Measurements from ENCODE around the gene KNDC1.
A peak's percentile ranks its signal among the peaks of the same experiment; 100 is the strongest.
"Not testable (repeated sequence)": the region's sequence is repeated elsewhere in the genome, so short reads cannot be mapped to it uniquely, and the experiment has no call there.

KNDC1 gene

DNA sequence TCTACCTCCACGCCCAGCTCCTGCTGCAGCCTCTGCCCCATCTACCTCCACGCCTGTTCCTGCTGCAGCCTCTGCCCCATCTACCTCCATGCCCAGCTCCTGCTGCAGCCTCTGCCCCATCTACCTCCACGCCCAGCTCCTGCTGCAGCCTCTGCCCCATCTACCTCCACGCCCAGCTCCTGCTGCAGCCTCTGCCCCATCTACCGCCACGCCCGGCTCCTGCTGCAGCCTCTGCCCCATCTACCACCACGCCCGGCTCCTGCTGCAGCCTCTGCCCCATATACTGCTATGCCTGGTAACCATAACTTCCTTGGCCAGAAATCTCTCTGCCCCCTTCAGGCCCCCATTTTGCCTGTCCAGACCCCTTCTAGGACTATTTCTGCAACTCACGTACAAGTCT, 105.0 kb downstream of the KNDC1 start:
- not testable (repeated sequence) for DNase-seq

GRCh38 chr10:133266056-133266795, 106.2 kb downstream of the KNDC1 start:
- no peak for DNase-seq

- no peak for DNase-seq
Measured at GRCh38 chr10:133267293-133267692, 107.3 kb downstream of the KNDC1 start.

- no peak for DNase-seq
Measured at GRCh38 chr10:133267829-133268228, 107.8 kb downstream of the KNDC1 start.

GRCh38 chr10:133268532-133268931, 108.5 kb downstream of the KNDC1 start:
- no peak for DNase-seq

DNA sequence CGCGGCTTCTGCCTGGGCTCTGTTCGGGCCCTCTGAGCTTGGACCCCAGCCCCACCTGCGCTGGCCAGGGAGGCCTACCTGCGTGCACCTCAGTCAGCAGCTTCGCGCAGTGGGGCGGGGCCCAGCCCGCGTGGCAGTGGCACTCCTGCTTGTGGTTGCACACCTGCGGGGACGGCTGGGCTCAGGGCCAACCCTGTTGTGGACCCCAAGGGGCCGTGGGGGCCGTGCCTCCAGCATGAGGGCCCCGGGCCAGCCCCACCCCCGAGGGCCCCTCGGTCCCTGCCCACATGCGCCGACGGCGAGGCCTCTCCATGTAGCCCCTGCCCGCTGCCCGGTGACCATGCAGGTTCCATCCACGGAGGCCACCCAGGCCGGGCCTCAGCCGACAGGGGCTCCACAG, 109.3 kb downstream of the KNDC1 start:
- no peak for DNase-seq

- no peak for DNase-seq
Measured at GRCh38 chr10:133270204-133270603, 110.2 kb downstream of the KNDC1 start.

- DNase-seq = no peak
Measured at GRCh38 chr10:133270773-133271297, 110.8 kb downstream of the KNDC1 start.

- DNase-seq = no peak
Measured at GRCh38 chr10:133271521-133272300, 111.7 kb downstream of the KNDC1 start.

- DNase-seq = no peak
Measured at GRCh38 chr10:133272301-133272963, 112.4 kb downstream of the KNDC1 start.

GRCh38 chr10:133272964-133273420, 113.0 kb downstream of the KNDC1 start:
- DNase-seq = no peak

GRCh38 chr10:133273534-133274143, 113.6 kb downstream of the KNDC1 start:
- DNase-seq = no peak

DNA sequence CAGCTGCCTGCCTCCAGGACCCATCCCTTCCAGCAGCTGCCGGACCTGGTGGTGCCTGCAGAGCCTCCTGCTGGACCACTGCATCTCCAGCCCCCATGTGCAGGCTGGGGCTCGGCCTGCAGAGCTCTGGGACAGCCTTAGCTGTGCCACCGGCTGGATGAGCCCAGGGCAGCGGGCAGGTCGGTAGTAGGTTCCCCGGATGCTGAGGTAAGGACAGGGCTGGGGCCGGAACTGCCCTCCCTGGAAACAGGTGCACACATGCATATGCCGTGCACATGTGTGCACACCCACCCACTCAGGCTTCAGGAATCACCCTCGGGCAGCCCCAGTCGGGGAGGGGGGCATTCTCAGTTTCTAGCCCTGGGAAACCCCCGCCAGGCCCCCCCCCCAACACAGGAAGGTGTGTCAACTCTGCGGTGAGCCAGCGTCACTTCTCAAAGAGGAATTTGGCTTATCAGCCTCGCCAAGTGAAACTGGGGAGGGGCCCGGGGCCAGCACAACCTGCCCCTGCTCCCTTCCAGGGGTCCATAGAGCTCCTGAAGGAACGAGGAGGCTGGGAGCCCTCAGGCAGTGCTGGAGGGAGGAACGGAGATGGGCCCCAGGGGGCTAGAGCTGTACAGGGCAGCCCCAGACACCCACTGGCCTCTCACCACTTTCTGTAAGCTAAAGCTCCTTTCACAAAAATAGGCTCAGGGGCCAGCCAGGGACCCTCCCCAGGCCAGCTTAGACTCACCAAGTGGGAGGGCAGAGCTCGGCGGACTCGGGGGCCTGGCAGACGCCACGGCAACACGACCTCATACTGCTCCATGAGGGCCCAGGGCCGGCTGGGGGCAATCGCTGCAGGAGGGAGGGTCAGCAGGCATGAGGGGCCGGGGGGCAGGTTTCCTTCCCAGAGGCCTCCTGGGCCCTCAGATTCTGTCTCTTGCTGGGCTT, 115.0 kb downstream of the KNDC1 start:
- peak; percentile 86 for DNase-seq

- peak; percentile 74 for DNase-seq
Measured at GRCh38 chr10:133275684-133276092, 115.7 kb downstream of the KNDC1 start.
